ENCODE results near the gene RNF213.

Gene RNF213

DNA sequence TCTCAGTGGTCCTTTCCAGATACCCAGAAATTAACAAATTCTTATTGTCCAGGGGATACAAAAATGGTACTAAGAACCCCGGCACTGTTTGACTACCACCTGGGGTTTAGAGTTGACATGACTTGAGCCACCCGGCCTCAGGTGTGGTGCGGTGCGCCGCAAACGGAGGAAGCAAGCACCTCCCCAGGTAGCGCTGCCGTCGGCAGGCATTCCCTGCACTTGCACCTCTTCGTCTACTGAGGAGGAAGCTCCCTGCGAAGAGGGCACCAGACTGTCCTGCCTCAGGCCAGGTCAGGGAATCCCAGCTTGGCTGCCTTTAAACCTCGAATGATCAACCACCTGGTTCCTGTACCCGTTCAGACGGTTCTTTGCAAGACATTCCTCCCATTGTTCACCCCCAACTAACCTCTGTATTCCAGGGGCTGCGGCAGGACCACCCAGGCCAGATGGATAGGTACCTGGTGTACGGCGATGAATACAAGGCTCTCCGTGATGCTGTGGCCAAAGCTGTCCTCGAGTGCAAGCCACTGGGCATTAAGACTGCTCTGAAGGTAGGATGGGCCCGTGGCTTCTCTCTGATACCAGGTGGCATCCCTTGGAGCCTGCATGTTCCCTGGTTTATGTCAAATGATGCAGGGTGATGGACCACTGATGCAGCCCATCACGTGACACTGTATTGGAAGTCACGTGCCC is 113.5 kb downstream of the RNF213 start:
- DNase-seq (ENCODE audit: low spot score): no peak

DNA sequence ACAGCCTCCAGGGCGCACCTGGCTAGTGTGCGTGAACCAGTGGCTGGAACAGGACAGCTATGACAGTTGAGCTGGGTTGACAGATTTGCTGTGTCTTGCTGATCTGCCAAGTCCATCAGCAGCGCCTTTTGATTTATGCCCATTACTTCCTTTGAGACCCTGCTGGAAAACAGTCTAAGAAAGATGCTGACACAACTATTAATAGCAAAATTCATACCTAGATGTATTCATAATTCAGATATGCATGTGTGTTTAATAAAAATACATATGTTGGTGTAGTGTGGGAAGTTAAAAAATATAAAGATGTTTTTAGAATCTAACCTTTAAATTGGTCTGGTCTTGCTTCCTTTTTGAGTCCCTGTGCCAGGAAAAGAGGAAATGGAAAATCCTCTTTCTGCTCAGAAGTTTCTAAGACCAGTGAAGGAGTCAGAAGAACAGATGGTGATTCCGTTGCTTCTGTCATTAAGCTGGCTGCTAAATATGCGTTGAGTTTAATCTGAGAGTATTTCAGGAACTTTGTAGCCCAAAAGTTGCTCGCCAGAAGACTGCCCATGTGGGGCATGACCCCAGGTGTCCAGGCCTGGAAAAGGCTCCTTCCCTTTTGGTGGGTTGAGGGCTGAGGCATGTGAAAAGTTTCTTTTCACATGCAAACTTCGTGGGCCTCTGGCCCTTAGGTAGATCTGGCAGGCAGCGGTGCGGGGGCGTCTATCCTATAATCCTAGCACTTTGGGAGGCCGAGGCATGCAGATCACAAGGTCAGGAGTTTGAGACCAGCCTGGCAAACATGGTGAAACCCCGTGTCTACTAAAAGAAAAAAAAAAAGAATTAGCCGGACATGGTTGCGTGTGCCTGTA is 114.3 kb downstream of the RNF213 start:
- DNase-seq (ENCODE audit: low spot score): no peak

DNA sequence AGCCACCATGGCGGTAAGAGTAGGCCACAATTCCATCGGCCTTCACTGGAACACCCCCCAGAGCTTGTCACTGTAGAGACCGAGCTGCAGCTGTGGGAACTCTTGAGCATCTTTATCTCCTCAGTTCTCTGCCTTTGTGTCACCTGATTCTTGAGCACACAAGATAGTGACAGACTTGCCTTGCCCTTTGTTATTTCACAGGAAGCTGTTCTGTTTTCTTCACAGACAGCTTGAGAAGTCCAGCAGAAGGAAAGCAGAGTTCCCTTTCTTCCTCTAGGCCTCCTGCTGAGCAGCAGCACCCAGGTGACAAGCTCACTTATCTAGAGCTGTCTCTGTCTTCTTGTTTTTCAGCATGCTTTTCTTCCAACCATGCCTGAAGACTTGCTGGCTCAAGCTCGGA is 115.9 kb downstream of the RNF213 start:
- no peak for DNase-seq (ENCODE audit: low spot score)

DNA sequence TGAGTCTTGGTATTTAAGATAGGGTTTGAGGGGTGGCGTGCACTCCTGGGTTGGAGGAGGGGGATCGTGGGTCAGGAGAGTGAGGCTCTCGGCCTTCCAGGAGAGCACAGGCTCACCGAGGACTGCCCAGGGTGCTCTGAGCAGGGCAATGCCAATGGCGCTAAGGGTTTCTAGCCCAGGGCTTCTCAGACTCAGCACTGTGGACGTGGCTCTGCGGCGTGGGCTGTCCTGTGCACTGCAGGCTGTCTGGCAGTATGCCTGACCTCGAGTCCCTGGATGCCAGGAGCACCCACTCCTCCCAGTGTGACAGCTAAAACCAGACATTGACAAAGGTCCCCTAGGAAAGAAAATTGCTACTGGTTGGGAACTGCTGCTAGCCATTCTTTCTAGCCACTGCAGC is 117.1 kb downstream of the RNF213 start:
- no peak for DNase-seq (ENCODE audit: low spot score)

DNA sequence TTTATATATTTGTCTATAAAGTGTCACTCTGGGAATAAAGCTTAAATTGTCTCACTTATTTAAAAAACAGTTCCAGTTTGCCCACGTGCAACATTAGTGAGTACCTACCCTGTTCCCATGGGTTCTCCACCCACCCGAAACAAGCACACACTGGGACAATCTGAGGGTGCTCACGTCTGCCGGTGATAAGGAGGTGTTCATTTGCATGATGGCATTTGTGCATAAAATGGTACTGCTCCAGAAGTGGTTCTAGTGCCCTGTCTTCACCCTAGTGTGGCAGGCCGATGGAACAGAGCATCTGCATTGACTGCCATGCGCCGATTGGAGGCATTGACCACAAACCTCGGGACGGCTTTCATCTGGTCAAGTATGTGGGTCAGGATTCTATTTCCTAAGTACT is 118.7 kb downstream of the RNF213 start:
- DNase-seq (ENCODE audit: low spot score): no peak

DNA sequence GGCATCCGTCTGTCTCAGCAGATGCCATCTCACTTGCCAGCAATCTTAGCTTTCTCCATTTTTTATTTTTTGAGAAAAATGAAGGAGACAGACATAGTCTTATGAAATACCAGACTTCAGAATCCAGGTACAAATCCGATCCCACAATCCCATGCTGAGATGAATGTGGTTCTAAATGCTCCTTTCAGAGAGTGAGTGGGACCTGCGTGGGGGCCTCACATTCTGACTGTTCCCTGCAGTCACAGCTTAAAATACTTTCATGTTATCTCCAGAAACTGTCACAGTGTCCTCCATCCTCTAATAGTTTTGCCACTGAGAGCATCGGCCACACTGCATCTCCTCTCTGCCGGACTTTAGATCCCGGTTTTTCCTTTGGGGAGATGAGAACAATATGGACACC is 119.4 kb downstream of the RNF213 start:
- no peak for DNase-seq (ENCODE audit: low spot score)

DNA sequence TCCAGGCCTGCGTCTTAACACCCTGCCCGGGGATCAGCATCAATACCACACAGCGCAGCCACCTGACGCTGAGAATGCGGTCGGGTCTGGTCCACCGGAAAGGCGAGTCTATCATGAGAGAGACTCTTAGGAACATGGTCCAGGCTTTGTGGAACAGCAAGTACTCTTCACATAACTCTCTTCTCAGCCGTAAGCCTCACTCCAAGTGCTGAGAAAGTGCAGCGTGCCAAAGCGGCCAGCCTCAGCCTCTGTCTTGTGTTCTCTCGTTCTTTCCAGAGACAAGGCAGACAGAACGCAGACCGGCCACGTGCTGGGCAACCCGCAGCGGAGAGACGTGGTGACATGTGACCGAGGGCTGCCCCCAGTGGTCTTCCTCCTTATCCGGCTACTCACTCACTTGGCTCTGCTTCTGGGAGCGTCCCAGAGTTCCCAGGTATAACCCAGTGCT is 119.9 kb downstream of the RNF213 start:
- no peak for DNase-seq (ENCODE audit: low spot score)

DNA sequence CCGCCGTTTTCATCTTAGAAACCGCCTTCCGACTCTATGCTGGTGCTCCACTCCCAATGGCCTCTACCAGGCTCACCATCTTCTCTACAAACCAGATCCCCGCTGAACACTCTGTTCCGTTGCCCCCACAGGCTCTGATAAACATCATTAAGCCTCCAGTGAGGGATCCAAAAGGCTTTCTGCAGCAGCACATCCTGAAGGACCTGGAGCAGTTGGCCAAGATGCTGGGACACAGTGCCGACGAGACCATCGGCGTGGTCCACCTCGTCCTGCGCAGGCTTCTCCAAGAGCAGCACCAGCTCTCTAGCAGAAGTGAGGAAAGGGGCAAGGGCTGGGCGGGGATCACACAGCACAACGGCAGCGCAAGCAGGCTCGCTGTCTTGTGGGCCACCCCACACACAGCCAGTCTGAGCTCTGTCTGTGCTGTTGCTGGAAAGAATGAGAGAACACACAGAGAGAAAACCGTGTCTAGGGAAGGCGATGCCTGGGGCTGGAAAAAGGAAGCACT is 120.8 kb downstream of the RNF213 start:
- DNase-seq (ENCODE audit: low spot score): no peak

DNA sequence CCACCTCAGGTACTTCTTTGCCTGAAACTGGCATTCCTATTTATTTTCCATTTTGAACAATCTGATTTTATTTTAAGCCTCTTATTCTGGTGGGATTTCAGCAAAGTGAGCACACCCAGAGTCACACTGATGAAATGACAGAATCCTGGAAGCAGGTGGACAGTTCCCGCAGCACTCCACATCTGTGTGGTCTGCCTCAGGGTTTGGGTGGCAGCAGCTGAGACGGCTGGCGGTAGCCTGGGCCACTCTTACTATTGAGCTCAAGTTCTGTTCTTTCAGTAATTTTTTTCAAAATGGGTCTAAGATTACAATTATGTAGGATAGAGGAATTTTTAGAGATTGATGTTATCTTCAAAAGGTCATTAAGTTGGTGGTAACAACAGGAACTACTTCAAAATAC is 121.8 kb downstream of the RNF213 start:
- no peak for DNase-seq (ENCODE audit: low spot score)

DNA sequence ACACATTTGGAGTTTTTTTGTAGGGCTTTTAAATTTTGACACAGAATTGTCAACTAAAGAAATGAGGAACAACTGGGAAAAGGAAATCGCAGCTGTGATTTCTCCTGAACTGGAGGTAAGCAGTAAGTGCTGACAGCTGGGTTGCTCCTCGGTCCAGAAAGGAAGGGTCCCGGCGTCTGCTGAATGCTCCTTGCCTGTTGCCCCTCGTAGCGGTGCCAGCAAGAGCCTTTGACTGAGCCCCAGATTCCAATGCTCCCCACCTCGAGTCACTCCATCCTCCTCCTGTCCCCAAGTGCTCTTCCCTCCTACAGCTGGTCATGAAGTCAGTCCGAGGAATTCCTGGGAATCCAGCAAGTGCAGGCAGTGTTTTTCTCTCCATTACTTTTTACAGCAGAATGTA is 122.3 kb downstream of the RNF213 start:
- DNase-seq (ENCODE audit: low spot score): no peak

DNA sequence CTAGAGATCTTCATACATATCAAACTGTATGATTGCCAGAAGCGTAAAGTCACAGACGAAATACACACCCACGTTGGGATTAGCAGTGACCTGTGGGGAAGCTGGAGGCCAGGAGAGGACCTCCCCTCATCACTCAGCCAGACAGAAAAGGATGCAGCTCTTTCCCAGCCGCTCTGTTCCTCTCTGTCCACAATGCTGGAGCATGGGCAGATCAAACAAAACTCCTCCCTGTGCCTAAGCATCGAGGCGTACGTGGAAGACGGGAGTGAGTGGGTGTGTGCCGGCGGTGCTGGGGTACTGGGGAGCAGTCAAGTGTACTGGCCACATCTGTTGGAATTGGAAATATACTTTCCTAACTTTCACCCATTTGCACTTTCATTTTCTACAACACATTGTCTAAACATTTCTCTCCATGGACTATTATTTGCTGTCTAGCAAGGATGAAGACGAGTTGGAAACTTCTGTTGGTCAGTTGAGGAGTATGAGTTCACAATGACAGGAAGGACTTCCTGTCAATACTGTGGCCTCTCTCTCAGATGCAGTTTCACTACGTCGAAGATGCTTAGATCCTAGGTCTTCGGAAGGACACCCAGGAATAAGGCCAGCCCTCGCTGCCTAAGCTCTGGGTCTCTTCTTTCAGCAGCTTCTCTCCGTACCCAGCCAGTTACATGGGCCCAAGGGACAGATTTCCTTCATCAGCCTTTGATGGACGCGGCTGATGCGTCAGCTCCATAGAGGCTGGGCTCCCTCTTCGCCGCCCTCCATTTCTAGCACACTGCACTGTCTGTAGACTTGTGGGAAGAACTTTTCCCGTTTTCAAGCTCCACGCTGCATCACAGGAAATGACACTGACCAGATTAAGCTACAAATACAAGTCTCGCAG is 123.7 kb downstream of the RNF213 start:
- DNase-seq (ENCODE audit: low spot score): no peak

DNA sequence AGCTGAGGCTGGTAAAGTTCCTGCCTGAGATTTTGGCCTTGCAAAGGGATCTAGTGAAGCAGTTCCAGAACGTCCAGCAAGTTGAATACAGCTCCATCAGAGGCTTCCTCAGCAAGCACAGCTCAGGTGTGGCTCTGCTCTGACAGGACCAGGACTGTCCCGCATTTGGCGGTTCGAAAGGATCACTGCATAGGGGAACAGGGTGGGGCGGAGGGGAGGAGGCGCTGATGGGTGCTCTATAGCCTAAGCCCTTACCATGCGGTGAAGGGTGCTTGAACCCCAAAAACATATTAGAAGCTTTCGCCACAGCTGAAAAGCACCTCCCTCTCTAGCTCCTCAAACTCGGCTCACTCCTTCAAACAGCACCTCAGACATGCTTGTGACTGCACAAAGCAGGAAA is 124.4 kb downstream of the RNF213 start:
- DNase-seq (ENCODE audit: low spot score): no peak

DNA sequence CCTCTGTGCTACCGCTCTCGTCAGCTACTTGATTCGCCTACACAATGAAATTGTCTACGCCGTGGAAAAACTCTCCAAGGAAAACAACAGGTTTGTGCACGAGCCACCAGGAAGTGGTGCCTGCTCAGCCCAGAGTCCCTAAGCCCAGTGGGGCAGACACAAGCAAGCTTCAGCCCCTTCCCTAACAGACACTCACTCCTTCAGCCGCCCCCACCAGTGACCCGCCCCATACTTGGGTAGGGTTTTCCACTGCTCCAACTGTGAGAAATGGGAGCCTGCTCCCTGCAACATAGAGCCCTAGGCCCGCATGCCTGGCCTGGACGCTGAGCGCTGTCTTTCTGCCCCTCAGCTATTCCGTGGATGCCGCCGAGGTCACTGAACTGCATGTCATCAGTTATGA is 125.7 kb downstream of the RNF213 start:
- DNase-seq (ENCODE audit: low spot score): no peak

DNA sequence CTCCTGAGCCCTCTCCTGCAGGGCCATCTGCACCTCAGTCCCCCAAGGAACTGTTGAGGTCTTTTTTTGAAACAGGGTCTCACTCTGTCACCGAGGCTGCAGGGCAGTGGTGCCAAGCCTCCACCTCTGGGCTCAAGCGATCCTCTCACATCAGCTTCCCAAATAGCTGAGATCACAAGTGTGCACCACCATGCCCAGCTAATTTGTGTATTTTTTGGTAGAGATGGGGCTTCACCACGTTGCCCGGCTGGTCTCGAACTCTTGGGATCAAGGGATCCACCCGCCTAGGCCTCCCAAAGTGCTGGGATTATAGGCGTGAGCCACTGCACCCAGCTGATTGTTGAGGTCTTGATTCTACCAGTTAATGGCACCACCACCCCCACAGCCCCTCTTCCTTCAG is 126.4 kb downstream of the RNF213 start:
- DNase-seq (ENCODE audit: low spot score): no peak

DNA sequence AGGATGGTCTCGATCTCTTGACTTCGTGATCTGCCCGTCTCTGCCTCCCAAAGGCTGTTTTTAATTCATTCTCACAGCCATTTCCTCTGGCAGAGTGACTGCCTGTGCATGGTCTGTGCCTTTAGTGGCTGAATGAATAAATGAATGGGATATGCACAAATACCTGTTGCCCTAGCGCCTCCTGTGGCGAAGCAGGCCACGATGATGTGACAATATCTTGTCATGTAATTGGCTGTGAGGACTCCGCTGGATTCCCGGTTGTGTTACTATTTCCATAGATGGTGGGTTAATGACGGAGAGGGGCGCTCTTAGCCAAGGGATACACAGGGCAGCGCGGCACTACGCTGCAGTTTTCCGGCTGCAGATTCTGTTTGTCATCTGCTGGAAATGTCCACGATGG is 127.5 kb downstream of the RNF213 start:
- DNase-seq (ENCODE audit: low spot score): no peak

DNA sequence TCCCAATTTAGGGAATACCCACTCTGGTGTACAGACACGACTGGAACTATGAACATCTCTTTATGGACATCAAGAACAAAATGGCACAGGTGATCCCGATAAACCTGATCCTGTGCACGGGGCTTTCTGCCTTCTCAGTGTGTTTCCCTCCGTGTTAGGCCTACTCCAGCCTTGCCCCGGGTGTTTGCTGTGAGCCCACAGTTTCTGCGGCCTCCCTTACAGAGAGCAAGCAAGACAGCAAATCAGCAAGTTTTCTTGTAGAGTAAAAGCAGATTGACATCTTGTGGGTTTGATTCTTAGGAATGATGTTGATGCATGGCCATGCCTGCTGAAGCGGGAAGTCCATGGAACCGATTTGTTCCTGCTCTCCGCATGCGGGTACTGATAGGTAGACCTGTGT is 127.9 kb downstream of the RNF213 start:
- no peak for DNase-seq (ENCODE audit: low spot score)

DNA sequence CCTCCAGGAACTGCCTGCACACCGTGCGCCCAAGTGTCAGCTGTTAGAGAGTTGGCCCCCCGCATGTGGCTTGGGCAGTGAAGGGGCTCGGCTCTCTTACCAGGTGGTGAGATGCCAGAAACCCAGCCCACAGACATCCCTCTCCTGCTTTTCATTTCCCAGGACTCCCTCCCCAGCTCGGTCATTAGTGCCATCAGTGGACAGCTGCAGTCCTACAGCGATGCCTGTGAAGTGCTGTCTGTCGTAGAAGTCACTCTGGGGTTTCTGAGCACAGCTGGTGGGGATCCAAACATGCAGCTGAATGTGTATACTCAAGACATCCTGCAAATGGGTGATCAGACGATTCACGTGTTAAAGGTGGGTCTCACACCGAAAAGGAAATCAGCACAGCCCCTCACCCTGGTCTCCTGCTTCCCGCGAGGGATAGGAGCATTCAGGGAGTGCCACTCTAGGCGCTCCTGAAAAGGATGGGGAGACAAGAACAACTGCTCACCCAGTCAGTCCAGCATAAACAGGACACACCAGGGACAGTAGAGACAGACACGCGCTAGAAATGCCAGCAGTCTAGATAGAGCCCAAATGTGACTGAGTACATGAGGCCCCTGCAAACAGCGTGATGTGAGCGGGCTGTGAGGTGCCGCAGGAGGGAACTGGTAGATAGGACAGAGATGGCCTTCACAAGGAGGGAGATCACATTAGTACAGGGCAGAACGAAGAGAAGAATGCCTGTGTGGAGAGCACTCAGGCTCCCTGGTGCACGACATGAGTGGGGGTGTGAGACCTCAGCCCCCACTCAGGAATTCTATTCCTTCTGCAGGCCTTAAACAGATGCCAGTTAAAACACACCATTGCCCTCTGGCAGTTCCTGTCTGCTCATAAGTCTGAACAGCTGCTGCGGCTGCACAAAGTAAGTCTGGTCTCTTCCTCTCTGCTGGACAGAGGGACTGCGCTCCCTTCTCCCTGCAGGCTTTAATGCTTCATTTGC is 128.7 kb downstream of the RNF213 start:
- no peak for DNase-seq (ENCODE audit: low spot score)

DNA sequence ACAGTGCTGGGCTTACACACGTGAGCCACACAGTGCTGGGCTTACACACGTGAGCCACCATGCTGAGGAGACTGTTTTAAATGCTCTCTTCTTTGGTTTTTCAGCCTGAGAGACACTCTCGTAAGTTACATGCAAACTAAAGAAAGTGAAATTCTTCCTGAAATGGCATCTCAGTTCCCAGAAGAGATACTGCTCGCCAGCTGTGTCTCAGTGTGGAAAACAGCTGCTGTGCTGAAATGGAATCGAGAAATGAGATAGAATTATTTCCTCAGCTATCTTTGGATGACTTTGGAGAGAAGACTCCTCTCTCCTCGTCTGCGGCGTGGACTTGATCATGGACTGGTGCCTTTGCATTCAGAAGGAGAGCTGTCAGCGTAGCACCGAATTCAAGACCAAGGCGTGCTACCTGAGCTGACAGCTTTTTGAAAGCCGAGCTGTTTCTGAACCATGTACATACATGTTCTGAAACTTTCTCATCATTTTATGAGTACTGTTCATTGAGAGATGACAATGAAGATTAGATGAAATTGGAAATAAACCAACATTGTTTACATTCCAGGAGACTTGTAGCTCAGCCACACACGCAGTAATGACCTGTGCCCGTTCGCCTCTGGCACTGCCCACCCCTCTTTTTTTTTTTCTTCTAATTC is 132.7 kb downstream of the RNF213 start:
- DNase-seq (ENCODE audit: low spot score): no peak

DNA sequence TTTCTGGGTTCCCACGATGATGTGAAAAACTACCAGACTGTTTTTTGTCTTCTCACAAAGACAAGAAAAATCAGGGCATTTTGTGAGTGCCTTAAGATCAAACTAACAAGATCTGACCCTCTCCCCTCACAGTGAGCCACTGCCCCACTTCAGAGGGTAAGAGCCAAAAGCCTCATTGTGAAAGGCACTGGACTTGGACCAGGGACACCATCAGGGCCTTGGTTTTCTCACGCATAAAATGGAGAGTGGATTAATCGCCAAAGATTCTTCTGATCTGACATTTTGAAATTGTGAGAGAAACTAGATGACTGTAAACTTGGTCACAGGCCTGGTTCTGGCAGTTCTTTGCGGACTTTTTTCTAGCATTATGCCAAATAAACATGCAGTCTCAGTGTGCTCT is 133.3 kb downstream of the RNF213 start:
- DNase-seq (ENCODE audit: low spot score): no peak

DNA sequence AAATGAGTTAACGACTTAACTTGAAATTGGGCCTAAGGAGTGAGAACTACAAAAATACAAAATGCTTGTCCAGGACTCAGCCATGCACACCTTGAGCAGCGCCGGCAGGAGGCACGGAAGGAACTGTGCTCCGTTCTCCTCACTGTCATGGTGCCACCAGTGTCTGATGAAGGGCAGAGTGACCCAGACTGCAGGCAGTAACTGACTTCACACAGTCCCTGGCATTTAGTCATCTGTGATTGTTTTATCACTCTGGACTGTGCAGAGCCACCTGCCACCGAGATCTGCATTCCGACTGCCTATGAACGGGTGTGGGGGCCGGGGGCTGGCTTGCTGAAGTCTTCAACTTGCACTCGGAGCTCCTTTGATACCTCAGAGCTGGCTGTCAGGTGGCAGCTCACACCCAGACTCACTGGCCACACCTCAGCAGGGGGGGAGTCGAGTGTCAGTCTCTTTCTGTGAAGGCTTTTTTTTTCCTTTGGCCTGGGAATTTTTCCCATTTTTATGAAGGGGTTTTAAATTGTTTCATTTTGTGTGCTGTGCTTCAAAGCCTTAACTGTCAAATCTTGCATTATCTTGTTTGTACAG is 134.1 kb downstream of the RNF213 start:
- DNase-seq (ENCODE audit: low spot score): no peak
